Endometrial microvascular endothelial cells (primary cell): ENCODE data around the gene TTLL10. TPM values are rescaled to one million over a fixed set of nuclear protein-coding genes. Genes with fewer than 3 reads are reported as not detected.

ENCODE experiments used
- in situ Hi-C: cut with HindIII; loops from 2 replicates; pipeline ENCODE4 v1.10.0; 2017; ENCODE audit warnings: low sequenced_read_pairs, low pct_unique_long_range_greater_than_20kb; ENCODE audit errors: inconsistent ontology term
- total RNA-seq: library from RNA; depleted of rRNA; stranded (reverse); fragments of >200 nt; gene quantifications from one replicate; pipeline ENCODE4 v1.2.3, GENCODE V29; 2015; ENCODE audit errors: inconsistent ontology term

TTLL10 gene
- total RNA-seq, 1 donor from 2014 or later: not detected

GRCh38 chr1:1239227-1239613 lies 65.5 kb downstream of the TTLL10 start:
- in situ Hi-C loops: no loop called here

GRCh38 chr1:1239614-1240347 lies 66.1 kb downstream of the TTLL10 start:
- in situ Hi-C loops: no loop called here

- in situ Hi-C loops: no loop called here
These were observed 66.7 kb downstream of the TTLL10 start for GRCh38 chr1:1240348-1240732.

- in situ Hi-C loops: no loop called here
These were observed 67.3 kb downstream of the TTLL10 start for GRCh38 chr1:1240822-1241587.

- in situ Hi-C loops: no loop called here
These were observed 68.0 kb downstream of the TTLL10 start for GRCh38 chr1:1241588-1242219.

GRCh38 chr1:1242461-1243265 lies 69.0 kb downstream of the TTLL10 start:
- in situ Hi-C loops: no loop called here

GRCh38 chr1:1243266-1243660 lies 69.6 kb downstream of the TTLL10 start:
- in situ Hi-C loops: no loop called here

- in situ Hi-C loops: no loop called here
These were observed 70.1 kb downstream of the TTLL10 start for GRCh38 chr1:1243807-1244191.

- in situ Hi-C loops: no loop called here
These were observed 70.6 kb downstream of the TTLL10 start for GRCh38 chr1:1244192-1244811.

GRCh38 chr1:1245178-1245816 lies 71.6 kb downstream of the TTLL10 start:
- in situ Hi-C loops: no loop called here

- in situ Hi-C loops: no loop called here
These were observed 72.3 kb downstream of the TTLL10 start for GRCh38 chr1:1245817-1246576.

- in situ Hi-C loops: no loop called here
These were observed 73.1 kb downstream of the TTLL10 start, which contains the start of gene C1QTNF12 for GRCh38 chr1:1246577-1247340. TSS of gene C1QTNF12 (minus strand) at chr1:1246722. CDS start at chr1:1246690, 32 bp downstream.

GRCh38 chr1:1247341-1247913 lies 73.7 kb downstream of the TTLL10 start:
- in situ Hi-C loops: no loop called here
